B cell (primary cell): ENCODE results near the gene ZNF804A.

Source experiments
- EZH2 ChIP-seq: IDR thresholded peaks from 2 replicates; pipeline ENCODE4 v1.6.1; 2012; ENCODE audit warnings: borderline replicate concordance, low read depth, mild to moderate bottlenecking, moderate library complexity, low read length; ENCODE audit not compliant: insufficient read depth, poor library complexity, severe bottlenecking
- TF ChIP-seq, protein P1 (sequence below): fragments of 200-600 bp; IDR thresholded peaks from one replicate; pipeline ENCODE4 v1.8.0; 2022; ENCODE audit warnings: antibody characterized with exemption, mild to moderate bottlenecking

DNA sequence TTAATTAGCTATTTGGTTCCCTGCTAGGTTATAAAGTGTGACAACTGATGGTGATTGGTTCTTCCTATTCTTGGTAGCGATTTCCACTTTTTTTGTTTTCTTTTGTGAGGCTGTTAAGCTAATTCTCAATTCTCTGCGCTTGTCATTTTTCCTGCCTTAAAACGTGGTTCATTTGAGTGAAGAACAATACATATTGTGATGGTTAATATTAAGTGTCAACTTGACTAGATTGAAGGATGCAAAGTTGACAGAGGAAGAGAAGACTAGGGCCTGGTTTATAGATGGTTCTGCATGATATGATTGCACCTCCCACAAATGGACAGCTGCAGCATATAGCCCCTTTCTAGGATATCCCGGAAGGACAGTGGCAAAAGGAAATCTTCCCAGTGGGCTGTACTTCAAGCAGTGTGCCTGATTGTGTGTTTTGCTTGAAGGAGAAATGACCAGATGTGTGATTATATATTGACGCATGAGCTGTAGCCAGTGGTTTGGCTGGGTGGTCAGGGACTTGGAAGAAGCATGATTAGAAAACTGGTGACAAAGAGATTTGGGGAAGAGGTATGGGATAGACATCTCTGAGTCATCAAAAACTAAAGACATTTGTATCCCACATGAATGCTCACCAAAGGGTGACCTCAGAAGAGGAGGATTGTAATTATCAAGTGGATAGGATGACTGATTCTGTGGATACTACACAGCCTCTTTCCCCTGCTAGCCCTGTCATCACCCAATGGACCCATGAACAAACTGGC is 39.4 kb upstream of the ZNF804A start:
- TF ChIP-seq, protein P1, sequence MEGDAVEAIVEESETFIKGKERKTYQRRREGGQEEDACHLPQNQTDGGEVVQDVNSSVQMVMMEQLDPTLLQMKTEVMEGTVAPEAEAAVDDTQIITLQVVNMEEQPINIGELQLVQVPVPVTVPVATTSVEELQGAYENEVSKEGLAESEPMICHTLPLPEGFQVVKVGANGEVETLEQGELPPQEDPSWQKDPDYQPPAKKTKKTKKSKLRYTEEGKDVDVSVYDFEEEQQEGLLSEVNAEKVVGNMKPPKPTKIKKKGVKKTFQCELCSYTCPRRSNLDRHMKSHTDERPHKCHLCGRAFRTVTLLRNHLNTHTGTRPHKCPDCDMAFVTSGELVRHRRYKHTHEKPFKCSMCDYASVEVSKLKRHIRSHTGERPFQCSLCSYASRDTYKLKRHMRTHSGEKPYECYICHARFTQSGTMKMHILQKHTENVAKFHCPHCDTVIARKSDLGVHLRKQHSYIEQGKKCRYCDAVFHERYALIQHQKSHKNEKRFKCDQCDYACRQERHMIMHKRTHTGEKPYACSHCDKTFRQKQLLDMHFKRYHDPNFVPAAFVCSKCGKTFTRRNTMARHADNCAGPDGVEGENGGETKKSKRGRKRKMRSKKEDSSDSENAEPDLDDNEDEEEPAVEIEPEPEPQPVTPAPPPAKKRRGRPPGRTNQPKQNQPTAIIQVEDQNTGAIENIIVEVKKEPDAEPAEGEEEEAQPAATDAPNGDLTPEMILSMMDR = no peak
- no peak for TF ChIP-seq EZH2
